AG04449 (cell line): ENCODE data around the gene TANK.
A peak's percentile ranks its signal among the peaks of the same experiment; 100 is the strongest.

Experiments used
- CTCF ChIA-PET: fragments of 350-600 bp; formaldehyde crosslinking; extraction: SDS; loops from one replicate; lab custom pipeline; 2021; ENCODE audit warnings: antibody characterized with exemption; lab: Yijun Ruan, JAX
- POLR2A ChIA-PET: fragments of 400-600, 350-600 bp; formaldehyde crosslinking; extraction: SDS; loops from one replicate; lab custom pipeline; 2020; ENCODE audit warnings: antibody characterized with exemption, inconsistent platforms; lab: Yijun Ruan, JAX
- DNase-seq: peaks from one replicate; pipeline ENCODE4 v3.0.0-alpha.2; 2010; ENCODE audit warnings: low read depth, low spot score
- H3K4me3 ChIP-seq: 2 replicates; pipeline ENCODE4 v1.5.1; 2011; ENCODE audit warnings: low read depth, mild to moderate bottlenecking, control low read depth, low read length
- CTCF ChIP-seq: IDR thresholded peaks from one replicate; pipeline ENCODE4 v1.5.1; 2011; ENCODE audit warnings: mild to moderate bottlenecking, moderate library complexity, low read length, control low read depth, inconsistent platforms; ENCODE audit not compliant: insufficient read depth; ENCODE audit errors: missing control alignments

Gene TANK

DNA sequence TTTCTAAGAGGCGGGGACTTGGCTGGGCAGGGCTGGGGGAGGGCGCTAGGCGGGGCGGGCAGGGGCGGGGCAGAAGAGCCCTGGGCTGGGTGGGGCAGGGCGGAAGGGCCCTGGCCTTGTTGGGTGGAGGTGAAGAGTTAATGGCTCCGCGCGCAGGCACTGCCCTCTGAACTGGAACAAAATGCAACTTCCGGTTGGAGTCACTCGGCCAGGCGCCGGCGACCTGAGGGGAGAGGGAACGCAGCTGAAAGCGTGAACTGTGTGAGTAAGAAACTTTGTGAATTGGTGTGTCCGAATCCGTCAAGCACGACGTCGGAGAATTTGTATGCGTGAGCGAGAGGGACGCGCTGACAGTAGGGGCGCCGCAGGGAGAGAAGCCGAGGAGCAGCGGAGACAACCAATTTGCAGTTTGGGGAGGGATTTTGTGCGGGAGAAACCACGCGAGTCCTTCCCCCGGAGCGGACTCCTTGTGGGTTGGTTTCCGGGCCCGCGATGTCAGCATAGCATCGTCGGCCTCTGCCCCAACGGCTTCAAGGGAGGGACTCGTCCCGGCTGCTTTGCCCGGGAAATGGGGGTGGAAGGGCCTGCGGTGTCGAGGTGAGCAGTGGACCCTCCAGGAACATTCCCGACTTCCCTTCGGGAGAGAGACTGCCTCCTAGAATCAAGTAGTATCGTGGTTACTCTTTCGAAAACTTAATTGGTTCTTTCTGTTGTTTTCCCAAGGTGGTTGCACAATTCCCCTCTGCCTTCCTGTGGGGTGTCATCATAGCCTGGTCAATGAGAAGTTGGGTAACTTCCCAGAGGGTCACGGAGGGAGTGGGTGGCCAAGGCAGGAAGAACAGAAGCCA, at the start of gene TANK:
TANK (plus strand) TSS at position 203 of the 848 bp plus-strand sequence. CDS start 19,235 bp downstream, outside the sequence.
- H3K4me3 ChIP-seq, result peak within 1 kb of the TSS; percentile 85
- ChIA-PET POLR2A (no interaction called here), CTCF (interaction anchor here (0.6 kb wide), 1 partner anchor 86 kb away, joined by 3 read pairs; no protein-coding TSS in a partner anchor)
- no peak for TF ChIP-seq CTCF
- peak; percentile 91 for DNase-seq

DNA sequence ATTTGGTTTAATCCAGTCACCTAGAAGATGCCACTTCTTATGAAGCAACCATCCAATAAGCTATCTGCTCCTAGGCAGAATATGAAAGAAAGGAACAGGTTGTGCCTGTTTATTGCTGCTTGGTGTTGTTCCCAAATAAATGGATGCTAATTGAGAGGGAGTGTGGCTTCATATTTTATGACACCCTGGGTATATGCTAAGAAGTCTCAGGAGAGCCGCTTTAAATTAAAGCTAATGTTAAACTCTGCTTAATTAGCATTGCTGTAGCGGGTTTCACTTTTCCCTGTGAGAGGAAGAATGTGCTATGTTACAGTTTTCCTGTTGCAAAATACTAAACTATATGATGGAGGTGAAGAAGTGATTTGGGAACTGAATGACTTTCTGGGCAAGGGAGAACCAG, 48.7 kb upstream of the TANK start:
- POLR2A ChIA-PET, result no interaction called here
- no peak overlapping the region for H3K4me3 ChIP-seq
- DNase-seq, result no peak
- no peak for TF ChIP-seq CTCF
- CTCF ChIA-PET, result interaction anchor here (0.7 to 1.0 kb wide), 2 partner anchors 47 to 171 kb away, joined by 3 read pairs; no protein-coding TSS in a partner anchor

DNA sequence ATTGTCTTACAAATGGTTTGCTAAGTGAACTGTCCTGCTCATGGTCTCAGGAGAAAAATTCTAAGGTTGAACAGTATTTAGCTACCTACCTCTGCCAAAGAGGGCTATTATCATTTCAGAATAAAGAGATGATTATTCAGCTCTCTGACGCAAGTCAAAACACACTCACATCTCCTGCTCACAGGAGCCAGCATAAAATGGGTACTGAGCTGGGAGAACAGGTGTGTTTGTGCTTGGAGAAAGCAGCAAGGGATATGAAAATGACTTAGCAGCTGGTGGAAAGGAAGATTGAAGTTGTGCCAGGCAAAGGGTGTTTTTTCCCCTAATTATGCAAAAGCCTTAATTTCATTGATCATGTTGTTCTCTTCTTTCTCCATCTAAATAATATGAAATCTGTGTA, 47.3 kb upstream of the TANK start:
- CTCF ChIA-PET, result interaction anchor here (0.9 to 1.7 kb wide), 2 partner anchors 10 to 48 kb away, joined by 3 to 5 read pairs; no protein-coding TSS in a partner anchor
- TF ChIP-seq CTCF, result no peak
- POLR2A ChIA-PET, result no interaction called here

DNA sequence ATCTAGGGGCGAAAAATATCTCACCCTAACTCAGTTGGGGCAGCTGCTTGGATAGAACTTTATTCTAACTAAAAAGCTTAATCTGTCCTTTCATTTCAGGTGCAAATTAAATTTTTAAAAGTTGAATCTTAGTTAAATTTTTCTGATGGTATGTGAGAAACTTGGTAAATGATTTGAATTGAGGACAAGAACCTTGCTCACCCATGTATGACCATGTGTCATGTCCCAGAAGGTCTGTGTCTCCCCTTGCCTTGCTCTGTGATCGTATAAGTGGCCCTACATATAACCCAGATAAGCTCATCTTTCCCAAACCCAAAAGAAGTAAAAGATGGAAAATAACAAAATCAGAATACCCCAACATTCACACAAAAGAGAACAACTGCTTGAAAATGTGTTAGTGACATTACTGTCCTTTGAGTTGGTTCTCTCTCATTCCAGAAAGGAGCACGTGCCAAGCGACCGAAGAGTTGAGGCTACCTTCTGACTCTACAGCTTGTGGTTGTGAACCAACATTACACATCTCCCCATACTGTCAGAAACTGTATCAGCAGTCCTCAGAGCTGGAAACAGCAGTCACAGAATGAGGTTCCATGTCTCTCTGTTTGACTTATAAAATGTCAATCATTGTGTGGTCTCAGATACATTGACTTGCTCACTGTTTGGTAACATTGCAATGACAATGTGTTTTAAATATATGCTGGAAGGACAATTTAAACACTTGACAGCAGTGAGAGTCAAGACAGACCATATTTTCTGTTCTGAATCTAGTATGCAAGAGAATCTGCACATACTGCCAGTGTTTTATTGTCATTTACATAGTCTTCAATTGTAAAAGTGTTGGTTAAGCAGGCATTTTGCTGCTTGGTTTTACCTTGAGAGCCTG, 46.3 kb upstream of the TANK start:
- no peak for TF ChIP-seq CTCF
- ChIA-PET CTCF (interaction anchor here (0.9 to 1.7 kb wide), 3 partner anchors 9 to 50 kb away, joined by 3 to 5 read pairs (median 4); no protein-coding TSS in a partner anchor), POLR2A (no interaction called here)
- DNase-seq, result no peak
- no peak overlapping the region for H3K4me3 ChIP-seq

More for the DNA sequence above, 47.3 kb upstream of the TANK start:
- H3K4me3 ChIP-seq, result no peak overlapping the region
- DNase-seq, result no peak

- ChIA-PET CTCF (interaction anchor here (0.7 kb wide), 1 partner anchor 135 kb away, joined by 3 read pairs; no protein-coding TSS in a partner anchor), POLR2A (no interaction called here)
- no peak for TF ChIP-seq CTCF
- H3K4me3 ChIP-seq, result no peak overlapping the region
- no peak for DNase-seq
These were observed 45.0 kb upstream of the TANK start for GRCh38 chr2:161115205-161115604.
